NCI-H2029 treated with DMSO at 0.1 percent for 48 hours (cell line): Measurements from ENCODE around the gene TMED9.
"Not testable (repeated sequence)": the region's sequence is repeated elsewhere in the genome, so short reads cannot be mapped to it uniquely, and the experiment has no call there.

Experiments
- DNase-seq: peaks from one replicate; lab custom pipeline; 2025; lab: John Stamatoyannopoulos, UW

Gene TMED9

GRCh38 chr5:177606071-177607051 is 14.4 kb downstream of the TMED9 start:
- DNase-seq: no peak

GRCh38 chr5:177607115-177607451 is 15.1 kb downstream of the TMED9 start:
- no peak for DNase-seq

GRCh38 chr5:177607452-177608192 is 15.6 kb downstream of the TMED9 start:
- DNase-seq: peak; percentile 55

GRCh38 chr5:177608243-177609075 is 16.5 kb downstream of the TMED9 start:
- no peak for DNase-seq

- no peak for DNase-seq
These were observed 17.4 kb downstream of the TMED9 start for GRCh38 chr5:177609076-177610059.

- no peak for DNase-seq
These were observed 18.2 kb downstream of the TMED9 start for GRCh38 chr5:177610131-177610769.

- DNase-seq: no peak
These were observed 18.9 kb downstream of the TMED9 start for GRCh38 chr5:177610770-177611445.

GRCh38 chr5:177611446-177612214 is 19.6 kb downstream of the TMED9 start:
- DNase-seq: no peak

- DNase-seq: no peak
These were observed 20.2 kb downstream of the TMED9 start for GRCh38 chr5:177612215-177612673.

- DNase-seq: no peak
These were observed 28.6 kb downstream of the TMED9 start for GRCh38 chr5:177620560-177620959.

- DNase-seq: not testable (repeated sequence)
These were observed 32.2 kb downstream of the TMED9 start for GRCh38 chr5:177624172-177624571.

GRCh38 chr5:177630186-177630585 is 38.2 kb downstream of the TMED9 start:
- not testable (repeated sequence) for DNase-seq

- not testable (repeated sequence) for DNase-seq
These were observed 42.9 kb downstream of the TMED9 start for GRCh38 chr5:177634912-177635311.

GRCh38 chr5:177645462-177645861 is 53.5 kb downstream of the TMED9 start:
- not testable (repeated sequence) for DNase-seq
